Measurements from ENCODE around the gene PAFAH1B1.

PAFAH1B1 gene

DNA sequence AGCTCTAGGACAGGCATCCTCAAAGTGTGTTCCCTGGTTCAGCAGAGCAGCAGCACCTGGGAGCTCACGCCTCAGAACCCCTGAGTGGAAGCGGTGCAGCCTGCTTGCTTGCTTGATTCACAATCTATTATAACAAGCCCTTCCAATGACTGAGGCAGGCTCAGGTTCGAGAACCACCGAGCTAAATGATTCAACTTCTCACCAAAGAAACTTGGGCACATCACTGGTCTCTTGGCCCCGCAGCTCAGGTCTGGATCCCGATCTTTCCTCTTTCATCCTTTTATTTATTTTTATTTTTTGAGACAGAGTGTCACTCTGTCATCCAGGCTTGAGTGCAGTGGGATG lies 93.6 kb downstream of the PAFAH1B1 start:
- no peaks in the 10 kb centered on the region for H3K27me3 ChIP-seq (ENCODE audit: control insufficient read depth in 2 of 2, insufficient read depth in 2 of 2, low read length in 2 of 2)
- H3K4me1 ChIP-seq (ENCODE audit: control insufficient read depth in 2 of 2, insufficient read depth in 2 of 2, low read length in 2 of 2), result no peaks in the 10 kb centered on the region
- no peak overlapping the region for H3K9ac ChIP-seq (ENCODE audit: low read depth in 1 of 2, low read length in 2 of 2)
- peaks cover 21 to 25% of the 10 kb centered on the region in 2 donors for H3K36me3 ChIP-seq (ENCODE audit: control insufficient read depth in 2 of 2, insufficient read depth in 2 of 2, low read length in 2 of 2)
- no peak overlapping the region for H3K4me3 ChIP-seq (ENCODE audit: low read length in 2 of 2)
- no peak overlapping the region for H3K27ac ChIP-seq (ENCODE audit: low read depth in 2 of 2, low read length in 2 of 2)
- H3K9me3 ChIP-seq (ENCODE audit: control insufficient read depth in 2 of 2, low read length in 2 of 2), result no peaks in the 10 kb centered on the region

DNA sequence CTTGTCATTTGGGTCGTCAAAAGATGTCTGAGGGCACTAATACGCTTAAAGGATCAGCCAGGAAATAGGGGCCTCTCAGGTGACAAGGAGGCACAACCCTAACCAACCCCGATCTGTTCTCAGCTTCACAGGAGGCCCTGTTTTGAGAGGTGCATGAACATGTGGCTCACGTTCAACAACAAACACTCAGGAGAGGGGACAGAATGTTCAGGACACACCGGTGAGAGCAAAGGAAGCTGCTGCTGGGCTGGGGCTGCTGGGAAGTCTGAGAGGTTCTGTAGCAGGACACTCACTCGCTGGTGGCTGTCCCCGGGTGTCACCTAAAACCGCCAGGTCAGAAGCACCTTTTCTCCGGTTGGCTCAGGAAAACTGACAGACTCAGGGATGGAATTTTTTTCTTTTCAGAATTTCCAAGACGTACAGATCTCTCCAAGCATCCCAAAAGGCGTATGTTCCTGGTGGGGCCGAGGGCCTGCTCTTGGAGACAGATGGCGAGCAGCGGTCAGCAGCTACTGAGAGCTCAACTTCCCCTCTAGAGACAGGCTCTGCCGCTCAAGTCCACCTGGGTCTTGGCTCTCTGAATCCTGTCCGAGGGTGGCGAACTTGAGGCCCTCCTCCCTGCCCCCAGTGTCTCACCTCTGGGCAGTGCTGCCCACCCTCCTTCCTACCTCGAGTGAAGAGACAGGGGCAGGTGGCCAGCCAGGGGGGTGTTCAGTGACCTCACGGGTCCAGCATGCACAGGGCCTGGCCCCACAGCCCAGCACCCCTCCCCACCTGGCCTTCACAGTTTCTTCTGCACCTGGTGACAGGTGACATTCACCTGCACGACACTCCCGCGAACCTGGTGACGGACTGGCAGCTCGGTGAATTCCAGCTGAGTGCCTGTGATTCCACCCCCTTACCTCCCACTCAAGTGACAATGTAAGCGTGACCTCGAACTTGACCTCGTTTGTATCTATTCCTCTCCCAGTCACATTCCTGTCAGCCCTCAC lies 95.2 kb downstream of the PAFAH1B1 start:
- Histone ChIP-seq H3K27ac (ENCODE audit: low read depth in 2 of 2, low read length in 2 of 2) (no peak overlapping the region), H3K9me3 (ENCODE audit: control insufficient read depth in 2 of 2, low read length in 2 of 2) (no peaks in the 10 kb centered on the region), H3K4me1 (ENCODE audit: control insufficient read depth in 2 of 2, insufficient read depth in 2 of 2, low read length in 2 of 2) (no peaks in the 10 kb centered on the region), H3K4me3 (ENCODE audit: low read length in 2 of 2) (no peak overlapping the region), H3K27me3 (ENCODE audit: control insufficient read depth in 2 of 2, insufficient read depth in 2 of 2, low read length in 2 of 2) (no peaks in the 10 kb centered on the region), H3K36me3 (ENCODE audit: control insufficient read depth in 2 of 2, insufficient read depth in 2 of 2, low read length in 2 of 2) (peaks cover 25 to 28% of the 10 kb centered on the region in 2 donors), H3K9ac (ENCODE audit: low read depth in 1 of 2, low read length in 2 of 2) (no peak overlapping the region)

DNA sequence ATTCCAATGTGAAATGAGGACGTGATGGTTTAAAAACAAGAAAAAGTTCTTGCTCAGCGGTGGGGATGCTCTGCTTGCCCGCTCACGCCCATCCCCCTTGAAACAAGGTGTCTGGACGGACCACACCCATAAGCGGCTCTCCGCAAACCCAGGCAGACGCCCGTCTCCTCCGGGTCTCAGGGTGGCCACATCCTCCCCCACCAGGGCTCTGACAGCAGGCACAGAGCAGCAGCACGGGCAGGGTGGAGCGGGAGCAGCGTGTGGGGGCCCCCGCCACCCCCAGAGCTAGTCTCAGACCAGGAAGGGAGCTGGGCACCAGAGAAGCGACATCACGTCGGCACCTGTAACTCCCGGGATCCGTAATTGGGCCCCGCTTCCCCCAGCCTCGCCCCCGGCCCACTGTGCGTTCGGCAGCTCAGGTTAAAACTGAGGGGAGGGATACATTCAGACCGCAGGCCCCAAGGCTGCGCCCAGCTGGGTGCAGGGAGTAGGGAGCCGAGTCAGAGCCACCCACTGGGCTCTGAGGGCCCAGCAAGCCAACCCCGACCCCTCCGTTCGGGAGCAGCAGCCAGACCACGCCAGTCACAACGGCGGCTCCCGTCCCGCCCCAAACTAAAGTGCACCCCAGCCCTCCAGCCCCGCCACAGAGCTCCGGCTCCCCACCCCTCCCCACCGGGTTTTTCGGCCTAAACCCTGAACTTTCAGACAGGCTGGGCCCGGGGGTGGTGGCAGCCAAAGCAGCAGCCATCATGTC lies 96.1 kb downstream of the PAFAH1B1 start:
- Histone ChIP-seq H3K9me3 (ENCODE audit: control insufficient read depth in 2 of 2, low read length in 2 of 2) (no peaks in the 10 kb centered on the region), H3K27me3 (ENCODE audit: control insufficient read depth in 2 of 2, insufficient read depth in 2 of 2, low read length in 2 of 2) (no peaks in the 10 kb centered on the region), H3K27ac (ENCODE audit: low read depth in 2 of 2, low read length in 2 of 2) (no peak overlapping the region), H3K36me3 (ENCODE audit: control insufficient read depth in 2 of 2, insufficient read depth in 2 of 2, low read length in 2 of 2) (peaks cover 24 to 29% of the 10 kb centered on the region in 2 donors), H3K4me3 (ENCODE audit: low read length in 2 of 2) (no peak overlapping the region), H3K4me1 (ENCODE audit: control insufficient read depth in 2 of 2, insufficient read depth in 2 of 2, low read length in 2 of 2) (no peaks in the 10 kb centered on the region), H3K9ac (ENCODE audit: low read depth in 1 of 2, low read length in 2 of 2) (no peak overlapping the region)

DNA sequence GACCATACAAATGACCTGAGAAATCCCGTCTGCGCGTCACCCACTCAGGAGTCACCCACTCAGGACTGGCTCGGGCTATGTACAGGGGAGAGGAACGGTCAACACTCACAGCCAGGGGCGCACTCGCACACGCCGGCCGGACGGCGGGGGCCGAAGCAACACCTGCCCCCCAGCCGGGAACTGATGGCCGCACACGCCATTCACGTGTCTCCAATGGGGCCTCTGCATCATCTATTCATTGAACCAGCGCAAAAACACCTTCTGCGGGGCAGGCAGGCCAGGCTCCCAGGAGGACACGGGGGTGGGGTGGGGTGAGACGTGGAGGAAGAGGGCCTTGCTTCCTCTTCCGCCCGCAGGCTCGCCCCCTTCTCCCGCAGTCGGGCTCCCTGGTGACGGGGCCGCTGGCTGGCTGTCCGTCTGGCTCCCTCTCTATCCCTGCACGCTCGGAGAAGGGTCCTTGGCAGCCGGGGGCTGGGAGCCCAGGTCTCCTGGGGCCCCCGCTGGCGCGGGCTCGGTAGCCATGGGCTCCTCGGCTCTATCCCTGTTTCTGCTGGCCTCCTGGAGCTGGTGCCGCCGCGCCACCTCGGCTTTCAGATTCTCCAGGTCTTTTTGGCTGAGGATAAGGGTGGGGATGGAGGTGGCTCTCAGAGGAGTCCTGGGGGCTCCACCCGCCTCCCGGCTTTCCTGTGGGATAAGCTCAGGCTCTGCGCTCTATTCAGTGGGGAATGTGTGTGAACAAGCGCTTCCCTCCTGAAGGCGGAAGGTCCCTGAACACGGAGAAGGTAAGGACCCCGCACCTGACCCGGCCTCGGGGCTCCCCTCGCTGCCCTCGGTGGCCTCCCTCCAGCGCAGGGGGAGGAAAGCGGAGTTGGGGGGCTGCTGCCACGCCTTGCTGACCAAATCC lies 97.0 kb downstream of the PAFAH1B1 start:
- H3K4me1 ChIP-seq (ENCODE audit: control insufficient read depth in 2 of 2, insufficient read depth in 2 of 2, low read length in 2 of 2), result no peaks in the 10 kb centered on the region
- H3K27ac ChIP-seq (ENCODE audit: low read depth in 2 of 2, low read length in 2 of 2), result no peak overlapping the region
- no peaks in the 10 kb centered on the region for H3K9me3 ChIP-seq (ENCODE audit: control insufficient read depth in 2 of 2, low read length in 2 of 2)
- H3K4me3 ChIP-seq (ENCODE audit: low read length in 2 of 2), result no peak overlapping the region
- H3K36me3 ChIP-seq (ENCODE audit: control insufficient read depth in 2 of 2, insufficient read depth in 2 of 2, low read length in 2 of 2), result peaks cover 28 to 35% of the 10 kb centered on the region in 2 donors
- H3K27me3 ChIP-seq (ENCODE audit: control insufficient read depth in 2 of 2, insufficient read depth in 2 of 2, low read length in 2 of 2), result no peaks in the 10 kb centered on the region
- no peak overlapping the region for H3K9ac ChIP-seq (ENCODE audit: low read depth in 1 of 2, low read length in 2 of 2)

DNA sequence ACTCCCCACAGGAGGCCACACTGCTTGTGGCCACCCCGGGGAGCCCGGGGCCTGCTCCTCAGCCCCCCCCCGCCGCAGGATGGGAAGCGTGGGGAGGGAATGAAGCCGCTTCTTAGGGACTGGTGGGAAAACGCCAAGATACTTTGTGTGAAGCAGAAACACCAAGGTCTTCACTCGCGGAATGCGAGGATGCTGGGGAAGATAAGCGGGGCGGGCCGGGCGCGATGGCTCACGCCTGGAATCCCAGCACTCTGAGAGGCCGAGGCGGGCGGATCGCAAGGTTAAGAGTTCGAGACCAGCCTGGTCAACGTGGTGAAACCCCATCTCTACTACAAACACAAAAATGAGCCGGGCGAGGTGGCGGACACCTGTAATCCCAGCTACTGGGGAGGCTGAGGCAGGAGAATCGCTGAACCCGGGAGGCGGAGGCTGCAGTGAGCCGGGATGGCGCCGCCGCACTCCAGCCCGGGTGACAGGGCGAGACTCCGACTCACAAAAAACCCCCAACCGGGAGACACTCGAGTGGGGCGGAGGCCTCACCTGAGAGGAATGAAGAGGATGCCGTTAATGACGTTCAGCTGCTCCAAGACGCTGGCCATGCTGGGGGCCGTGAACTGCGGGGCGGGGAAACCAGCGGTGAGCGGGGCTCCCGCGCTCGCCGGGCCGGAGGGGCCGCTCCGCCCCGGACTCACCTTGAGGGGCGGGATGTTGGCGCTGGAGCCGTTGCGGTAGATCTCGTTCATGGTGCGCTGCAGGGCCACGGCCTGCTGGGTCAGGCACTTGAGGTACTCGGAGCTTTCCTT lies 97.8 kb downstream of the PAFAH1B1 start:
- Histone ChIP-seq H3K27ac (ENCODE audit: low read depth in 2 of 2, low read length in 2 of 2) (no peak overlapping the region), H3K9ac (ENCODE audit: low read depth in 1 of 2, low read length in 2 of 2) (no peak overlapping the region), H3K4me1 (ENCODE audit: control insufficient read depth in 2 of 2, insufficient read depth in 2 of 2, low read length in 2 of 2) (no peaks in the 10 kb centered on the region), H3K27me3 (ENCODE audit: control insufficient read depth in 2 of 2, insufficient read depth in 2 of 2, low read length in 2 of 2) (no peaks in the 10 kb centered on the region), H3K36me3 (ENCODE audit: control insufficient read depth in 2 of 2, insufficient read depth in 2 of 2, low read length in 2 of 2) (peaks cover 36 to 38% of the 10 kb centered on the region in 2 donors), H3K9me3 (ENCODE audit: control insufficient read depth in 2 of 2, low read length in 2 of 2) (no peaks in the 10 kb centered on the region), H3K4me3 (ENCODE audit: low read length in 2 of 2) (no peak overlapping the region)

DNA sequence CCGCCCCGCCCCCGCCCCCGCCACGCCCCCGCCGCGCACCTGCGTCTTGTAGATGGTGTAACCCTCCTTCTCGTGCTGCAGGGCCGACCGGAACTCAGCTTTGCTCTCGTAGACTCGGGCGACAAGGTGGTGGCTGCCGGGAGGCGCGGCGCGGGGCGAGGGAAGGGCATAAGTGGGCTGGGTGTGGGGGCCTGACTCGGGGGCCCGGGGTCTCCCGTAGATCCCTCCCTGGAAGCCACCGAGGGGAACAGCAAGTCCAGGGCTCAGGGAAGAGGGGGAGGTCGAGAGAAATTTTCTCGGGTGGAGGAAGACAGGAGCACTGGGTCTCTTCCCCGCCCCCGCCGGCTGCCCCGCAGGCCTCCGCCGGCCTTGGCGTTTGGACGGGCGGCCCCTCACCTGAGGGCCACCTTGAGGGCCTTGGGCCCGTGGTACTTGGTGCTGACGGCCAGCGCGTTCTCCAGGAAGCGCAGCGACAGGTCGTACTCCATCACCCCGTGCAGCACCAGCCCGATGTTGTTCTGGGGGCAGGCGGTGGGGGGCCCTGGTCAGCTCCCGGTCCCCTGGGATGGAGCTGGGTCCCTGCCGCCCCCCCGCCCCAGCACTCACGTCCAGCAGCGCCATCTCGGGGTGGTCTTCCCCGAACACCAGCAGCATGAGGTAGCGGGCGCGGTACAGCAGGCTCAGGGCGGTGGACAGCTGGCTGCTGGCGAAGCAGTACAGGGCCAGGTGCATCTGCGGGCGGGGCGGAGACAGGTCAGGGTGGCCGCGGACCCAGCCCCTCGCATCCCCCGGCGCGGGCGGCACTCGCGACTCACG lies 98.7 kb downstream of the PAFAH1B1 start:
- Histone ChIP-seq H3K36me3 (ENCODE audit: control insufficient read depth in 2 of 2, insufficient read depth in 2 of 2, low read length in 2 of 2) (peaks cover 42 to 45% of the 10 kb centered on the region in 2 donors), H3K4me1 (ENCODE audit: control insufficient read depth in 2 of 2, insufficient read depth in 2 of 2, low read length in 2 of 2) (no peaks in the 10 kb centered on the region), H3K4me3 (ENCODE audit: low read length in 2 of 2) (no peak overlapping the region), H3K9me3 (ENCODE audit: control insufficient read depth in 2 of 2, low read length in 2 of 2) (no peaks in the 10 kb centered on the region), H3K27me3 (ENCODE audit: control insufficient read depth in 2 of 2, insufficient read depth in 2 of 2, low read length in 2 of 2) (no peaks in the 10 kb centered on the region), H3K27ac (ENCODE audit: low read depth in 2 of 2, low read length in 2 of 2) (no peak overlapping the region), H3K9ac (ENCODE audit: low read depth in 1 of 2, low read length in 2 of 2) (no peak overlapping the region)

DNA sequence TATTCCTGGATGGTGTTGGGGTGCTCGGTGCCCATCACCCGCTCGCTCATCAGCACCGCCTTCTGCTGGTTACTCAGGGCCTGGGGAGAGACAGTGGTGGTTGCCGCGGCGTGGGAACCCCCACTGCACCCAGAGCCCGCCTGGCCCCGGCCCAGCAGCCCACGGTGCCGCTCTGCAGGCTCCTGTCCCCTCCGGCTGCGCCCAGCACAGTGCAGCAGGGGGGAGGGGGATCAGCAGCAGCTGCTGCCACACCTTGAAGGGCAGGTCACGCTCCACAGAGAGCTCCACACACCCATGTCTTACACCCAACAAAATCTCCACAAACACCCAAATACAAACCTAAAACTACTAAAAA lies 99.3 kb downstream of the PAFAH1B1 start:
- no peaks in the 10 kb centered on the region for H3K9me3 ChIP-seq (ENCODE audit: control insufficient read depth in 2 of 2, low read length in 2 of 2)
- no peak overlapping the region for H3K9ac ChIP-seq (ENCODE audit: low read depth in 1 of 2, low read length in 2 of 2)
- no peaks in the 10 kb centered on the region for H3K27me3 ChIP-seq (ENCODE audit: control insufficient read depth in 2 of 2, insufficient read depth in 2 of 2, low read length in 2 of 2)
- no peaks in the 10 kb centered on the region for H3K4me1 ChIP-seq (ENCODE audit: control insufficient read depth in 2 of 2, insufficient read depth in 2 of 2, low read length in 2 of 2)
- H3K36me3 ChIP-seq (ENCODE audit: control insufficient read depth in 2 of 2, insufficient read depth in 2 of 2, low read length in 2 of 2), result peaks cover 47 to 51% of the 10 kb centered on the region in 2 donors
- H3K27ac ChIP-seq (ENCODE audit: low read depth in 2 of 2, low read length in 2 of 2), result no peak overlapping the region
- H3K4me3 ChIP-seq (ENCODE audit: low read length in 2 of 2), result no peak overlapping the region

DNA sequence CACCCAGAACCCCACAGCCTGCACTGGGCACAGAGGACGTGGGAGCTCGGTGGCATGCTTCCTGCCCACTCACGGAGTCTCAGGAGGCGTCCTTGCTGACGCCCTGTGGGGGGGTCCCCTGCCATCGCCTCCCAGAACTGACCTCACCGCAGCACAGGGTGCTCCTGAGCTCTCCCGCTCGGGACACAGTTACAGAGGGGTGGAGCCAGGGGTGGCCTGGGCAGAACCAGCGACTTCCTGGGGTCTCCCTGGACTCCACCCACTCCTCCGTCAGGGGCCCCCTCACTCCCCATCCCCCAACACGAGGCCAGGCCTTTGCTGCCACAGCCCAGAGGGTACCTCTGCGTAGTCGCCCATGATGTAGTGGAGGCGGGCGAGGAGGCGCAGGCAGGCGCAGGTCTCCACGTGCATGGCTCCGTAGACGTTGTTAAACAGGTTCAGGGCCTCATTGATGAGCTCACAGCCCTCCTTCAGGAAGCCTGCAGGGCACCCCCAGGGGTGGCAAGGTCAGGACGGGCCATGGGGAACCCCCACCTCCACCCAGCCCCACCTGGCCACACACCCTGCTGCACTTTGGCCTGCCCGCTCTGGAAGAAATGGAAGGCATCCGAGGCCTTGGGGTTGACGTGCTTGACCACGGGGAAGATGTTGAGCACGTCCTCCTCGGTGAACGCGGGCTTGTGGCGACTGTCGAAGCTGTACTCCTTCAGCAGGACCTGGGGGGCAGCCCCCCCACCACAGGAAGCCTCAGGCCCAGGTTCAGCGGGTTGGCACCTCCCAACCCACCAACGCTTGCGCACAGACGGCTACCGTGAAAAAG lies 100.3 kb downstream of the PAFAH1B1 start:
- Histone ChIP-seq H3K9ac (ENCODE audit: low read depth in 1 of 2, low read length in 2 of 2) (no peak overlapping the region), H3K36me3 (ENCODE audit: control insufficient read depth in 2 of 2, insufficient read depth in 2 of 2, low read length in 2 of 2) (peaks cover 52 to 58% of the 10 kb centered on the region in 2 donors), H3K27me3 (ENCODE audit: control insufficient read depth in 2 of 2, insufficient read depth in 2 of 2, low read length in 2 of 2) (no peaks in the 10 kb centered on the region), H3K4me3 (ENCODE audit: low read length in 2 of 2) (no peak overlapping the region), H3K9me3 (ENCODE audit: control insufficient read depth in 2 of 2, low read length in 2 of 2) (no peaks in the 10 kb centered on the region), H3K4me1 (ENCODE audit: control insufficient read depth in 2 of 2, insufficient read depth in 2 of 2, low read length in 2 of 2) (no peaks in the 10 kb centered on the region), H3K27ac (ENCODE audit: low read depth in 2 of 2, low read length in 2 of 2) (no peak overlapping the region)

Data from mucosa of rectum (tissue), 2 donors.